Neural cell (in vitro differentiated cells): Measurements from ENCODE around the gene TTC34.

ENCODE experiments used
- EP300 ChIP-seq: fragments of 450-650 bp; conservative IDR thresholded peaks from 2 replicates; pipeline ENCODE4 v1.6.1; 2014; ENCODE audit warnings: antibody characterized with exemption, mild to moderate bottlenecking, moderate library complexity; ENCODE audit not compliant: poor library complexity, severe bottlenecking
- EZH2 ChIP-seq: fragments of 200-600, 300-800 bp; shearing (Covaris generic), sonication (generic); IDR thresholded peaks from 2 replicates; pipeline ENCODE4 v1.6.1; 2014; ENCODE audit warnings: antibody characterized with exemption, low read length, borderline replicate concordance, mild to moderate bottlenecking; ENCODE audit not compliant: insufficient read depth, poor library complexity, severe bottlenecking
- POLR2AphosphoS5 ChIP-seq: IDR thresholded peaks from 2 replicates; pipeline ENCODE4 v1.6.1; 2012
- RAD21 ChIP-seq: fragments of 450-650 bp; conservative IDR thresholded peaks from 2 replicates; pipeline ENCODE4 v1.6.1; 2014; ENCODE audit warnings: antibody characterized with exemption, mild to moderate bottlenecking, moderate library complexity
- SMC3 ChIP-seq: fragments of 450-650 bp; conservative IDR thresholded peaks from 2 replicates; pipeline ENCODE4 v1.6.1; 2014; ENCODE audit warnings: antibody characterized with exemption, mild to moderate bottlenecking, moderate library complexity; ENCODE audit not compliant: poor library complexity
- TAF1 ChIP-seq: IDR thresholded peaks from 2 replicates; pipeline ENCODE4 v1.6.1; 2012; ENCODE audit warnings: low read depth
- TF ChIP-seq, protein P1 (sequence below): fragments of 450-650 bp; IDR thresholded peaks from 2 replicates; pipeline ENCODE4 v1.5.1; 2014; ENCODE audit warnings: antibody characterized with exemption, mild to moderate bottlenecking, moderate library complexity; ENCODE audit not compliant: poor library complexity, severe bottlenecking
- TF ChIP-seq, protein P2 (sequence below): IDR thresholded peaks from 2 replicates; pipeline ENCODE4 v1.6.1; 2012; ENCODE audit warnings: borderline replicate concordance

GRCh38 chr1:2809656-2810055 is 8.2 kb upstream of the TTC34 start:
- TF ChIP-seq, protein P1, sequence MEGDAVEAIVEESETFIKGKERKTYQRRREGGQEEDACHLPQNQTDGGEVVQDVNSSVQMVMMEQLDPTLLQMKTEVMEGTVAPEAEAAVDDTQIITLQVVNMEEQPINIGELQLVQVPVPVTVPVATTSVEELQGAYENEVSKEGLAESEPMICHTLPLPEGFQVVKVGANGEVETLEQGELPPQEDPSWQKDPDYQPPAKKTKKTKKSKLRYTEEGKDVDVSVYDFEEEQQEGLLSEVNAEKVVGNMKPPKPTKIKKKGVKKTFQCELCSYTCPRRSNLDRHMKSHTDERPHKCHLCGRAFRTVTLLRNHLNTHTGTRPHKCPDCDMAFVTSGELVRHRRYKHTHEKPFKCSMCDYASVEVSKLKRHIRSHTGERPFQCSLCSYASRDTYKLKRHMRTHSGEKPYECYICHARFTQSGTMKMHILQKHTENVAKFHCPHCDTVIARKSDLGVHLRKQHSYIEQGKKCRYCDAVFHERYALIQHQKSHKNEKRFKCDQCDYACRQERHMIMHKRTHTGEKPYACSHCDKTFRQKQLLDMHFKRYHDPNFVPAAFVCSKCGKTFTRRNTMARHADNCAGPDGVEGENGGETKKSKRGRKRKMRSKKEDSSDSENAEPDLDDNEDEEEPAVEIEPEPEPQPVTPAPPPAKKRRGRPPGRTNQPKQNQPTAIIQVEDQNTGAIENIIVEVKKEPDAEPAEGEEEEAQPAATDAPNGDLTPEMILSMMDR, result no peak
- TF ChIP-seq, protein P2, sequence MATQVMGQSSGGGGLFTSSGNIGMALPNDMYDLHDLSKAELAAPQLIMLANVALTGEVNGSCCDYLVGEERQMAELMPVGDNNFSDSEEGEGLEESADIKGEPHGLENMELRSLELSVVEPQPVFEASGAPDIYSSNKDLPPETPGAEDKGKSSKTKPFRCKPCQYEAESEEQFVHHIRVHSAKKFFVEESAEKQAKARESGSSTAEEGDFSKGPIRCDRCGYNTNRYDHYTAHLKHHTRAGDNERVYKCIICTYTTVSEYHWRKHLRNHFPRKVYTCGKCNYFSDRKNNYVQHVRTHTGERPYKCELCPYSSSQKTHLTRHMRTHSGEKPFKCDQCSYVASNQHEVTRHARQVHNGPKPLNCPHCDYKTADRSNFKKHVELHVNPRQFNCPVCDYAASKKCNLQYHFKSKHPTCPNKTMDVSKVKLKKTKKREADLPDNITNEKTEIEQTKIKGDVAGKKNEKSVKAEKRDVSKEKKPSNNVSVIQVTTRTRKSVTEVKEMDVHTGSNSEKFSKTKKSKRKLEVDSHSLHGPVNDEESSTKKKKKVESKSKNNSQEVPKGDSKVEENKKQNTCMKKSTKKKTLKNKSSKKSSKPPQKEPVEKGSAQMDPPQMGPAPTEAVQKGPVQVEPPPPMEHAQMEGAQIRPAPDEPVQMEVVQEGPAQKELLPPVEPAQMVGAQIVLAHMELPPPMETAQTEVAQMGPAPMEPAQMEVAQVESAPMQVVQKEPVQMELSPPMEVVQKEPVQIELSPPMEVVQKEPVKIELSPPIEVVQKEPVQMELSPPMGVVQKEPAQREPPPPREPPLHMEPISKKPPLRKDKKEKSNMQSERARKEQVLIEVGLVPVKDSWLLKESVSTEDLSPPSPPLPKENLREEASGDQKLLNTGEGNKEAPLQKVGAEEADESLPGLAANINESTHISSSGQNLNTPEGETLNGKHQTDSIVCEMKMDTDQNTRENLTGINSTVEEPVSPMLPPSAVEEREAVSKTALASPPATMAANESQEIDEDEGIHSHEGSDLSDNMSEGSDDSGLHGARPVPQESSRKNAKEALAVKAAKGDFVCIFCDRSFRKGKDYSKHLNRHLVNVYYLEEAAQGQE, result no peak
- TF ChIP-seq POLR2AphosphoS5, result no peak
- TF ChIP-seq EZH2, result no peak
- TF ChIP-seq RAD21, result no peak
- TF ChIP-seq TAF1, result no peak
- TF ChIP-seq EP300, result no peak
- TF ChIP-seq SMC3, result no peak
